ENCODE data around the gene CCDC188. TPM values are rescaled to one million over a fixed set of nuclear protein-coding genes. Genes with fewer than 3 reads are reported as not detected.

The CCDC188 gene
- total RNA-seq, 1 donor from 2014 or later, result not detected

GRCh38 chr22:20127869-20128618 is 22.8 kb downstream of the CCDC188 start:
- no peak for FAIRE-seq
- H3K4me1 Mint-ChIP-seq (ENCODE audit: low read depth, unreplicated experiment), result no peaks in the 10 kb centered on the region
- TF ChIP-seq EZH2 (IDR thresholded peaks at IDR 0.05; ENCODE audit: insufficient read depth, low read length), result no peak
- TF ChIP-seq CTCF (IDR thresholded peaks at IDR 0.05; ENCODE audit: insufficient read depth, low read depth, low read length), result no peak
- peaks cover 8% of the 10 kb centered on the region for H3K4me1 ChIP-seq (ENCODE audit: insufficient read depth, low read length)
- H3K9me3 ChIP-seq (ENCODE audit: insufficient read depth, low read depth, low read length), result no peaks in the 10 kb centered on the region
- no peak overlapping the region for H3K4me3 ChIP-seq (ENCODE audit: insufficient read depth, low read depth, low read length)
- H4K20me1 ChIP-seq (ENCODE audit: insufficient read depth, low read length), result peaks cover 35% of the 10 kb centered on the region
- H3K36me3 Mint-ChIP-seq (ENCODE audit: low read depth, unreplicated experiment), result peaks cover 5% of the 10 kb centered on the region
- no peak overlapping the region for H2AFZ ChIP-seq (ENCODE audit: low read depth, low read length)
- no peak overlapping the region for H3K27ac Mint-ChIP-seq (ENCODE audit: unreplicated experiment)
- DNase-seq (ENCODE audit: low read depth), result no peak
- no peak overlapping the region for H3K4me3 Mint-ChIP-seq (ENCODE audit: unreplicated experiment)
- H3K9ac ChIP-seq (ENCODE audit: low read length), result no peak overlapping the region
- H3K9me3 Mint-ChIP-seq (ENCODE audit: unreplicated experiment), result no peaks in the 10 kb centered on the region
- H3K27me3 Mint-ChIP-seq (ENCODE audit: low read depth, unreplicated experiment), result no peaks in the 10 kb centered on the region
- H3K79me2 ChIP-seq (ENCODE audit: insufficient read depth, low read length), result peaks cover 29% of the 10 kb centered on the region
- no peaks in the 10 kb centered on the region for H3K27me3 ChIP-seq (ENCODE audit: insufficient read depth, low read length)
- H3K36me3 ChIP-seq (ENCODE audit: insufficient read depth, low read length), result peaks cover 7% of the 10 kb centered on the region
- no peak overlapping the region for H3K27ac ChIP-seq (ENCODE audit: low read depth, low read length)
- no peak overlapping the region for H3K4me2 ChIP-seq (ENCODE audit: low read length)

DNA sequence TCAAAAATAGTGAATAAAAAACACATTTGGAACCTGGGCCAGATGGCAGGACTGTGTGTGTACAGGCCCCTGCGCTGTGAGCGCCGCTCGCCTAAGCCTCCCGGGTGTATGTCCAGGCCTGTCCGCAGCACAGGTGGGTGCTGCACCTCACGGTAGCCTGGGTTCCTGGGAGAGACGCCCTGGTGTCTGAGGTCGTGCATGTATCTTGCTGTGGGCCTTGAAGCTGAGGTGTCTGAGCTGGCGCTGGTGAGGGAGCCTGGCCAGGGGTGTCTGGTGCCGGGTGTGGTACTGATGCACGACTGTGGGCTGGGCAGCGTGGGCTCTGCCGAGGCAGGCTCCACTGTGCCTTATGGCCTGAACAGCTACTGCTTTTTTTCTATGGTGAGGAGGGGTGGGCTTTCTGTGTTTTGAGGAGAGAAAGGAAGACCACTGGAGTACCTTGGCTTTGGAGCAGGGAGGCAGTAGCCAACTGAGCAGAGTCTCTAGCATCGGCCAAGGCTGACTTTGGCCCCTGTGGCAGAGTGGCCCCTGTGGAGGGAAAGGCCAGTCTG is 23.5 kb downstream of the CCDC188 start:
- TF ChIP-seq CTCF (IDR thresholded peaks at IDR 0.05; ENCODE audit: insufficient read depth, low read depth, low read length) (no peak), EZH2 (IDR thresholded peaks at IDR 0.05; ENCODE audit: insufficient read depth, low read length) (no peak)
- DNase-seq (ENCODE audit: low read depth), result no peak
- Histone ChIP-seq H3K27ac (ENCODE audit: low read depth, low read length) (no peak overlapping the region), H3K9ac (ENCODE audit: low read length) (no peak overlapping the region), H4K20me1 (ENCODE audit: insufficient read depth, low read length) (peaks cover 34% of the 10 kb centered on the region), H3K27me3 (ENCODE audit: insufficient read depth, low read length) (no peaks in the 10 kb centered on the region), H3K4me3 (ENCODE audit: insufficient read depth, low read depth, low read length) (no peak overlapping the region), H3K79me2 (ENCODE audit: insufficient read depth, low read length) (peaks cover 26% of the 10 kb centered on the region), H2AFZ (ENCODE audit: low read depth, low read length) (no peak overlapping the region), H3K4me2 (ENCODE audit: low read length) (no peak overlapping the region), H3K4me1 (ENCODE audit: insufficient read depth, low read length) (peaks cover 1% of the 10 kb centered on the region), H3K9me3 (ENCODE audit: insufficient read depth, low read depth, low read length) (no peaks in the 10 kb centered on the region), H3K36me3 (ENCODE audit: insufficient read depth, low read length) (peaks cover 7% of the 10 kb centered on the region)
- no peak overlapping the region for H3K4me3 Mint-ChIP-seq (ENCODE audit: unreplicated experiment)
- H3K36me3 Mint-ChIP-seq (ENCODE audit: low read depth, unreplicated experiment), result peaks cover 5% of the 10 kb centered on the region
- no peaks in the 10 kb centered on the region for H3K27me3 Mint-ChIP-seq (ENCODE audit: low read depth, unreplicated experiment)
- FAIRE-seq, result no peak
- no peaks in the 10 kb centered on the region for H3K4me1 Mint-ChIP-seq (ENCODE audit: low read depth, unreplicated experiment)
- H3K9me3 Mint-ChIP-seq (ENCODE audit: unreplicated experiment), result no peaks in the 10 kb centered on the region
- no peak overlapping the region for H3K27ac Mint-ChIP-seq (ENCODE audit: unreplicated experiment)
